ENCODE measurements around the gene SLC7A11. TPM values are rescaled to one million over a fixed set of nuclear protein-coding genes. Genes with fewer than 3 reads are reported as not detected.

Gene SLC7A11
- total and polyA plus RNA-seq, 2 donors (not counting 1 experiment from before 2014, with no cell fraction given) = 9.6 to 74.8 TPM

DNA sequence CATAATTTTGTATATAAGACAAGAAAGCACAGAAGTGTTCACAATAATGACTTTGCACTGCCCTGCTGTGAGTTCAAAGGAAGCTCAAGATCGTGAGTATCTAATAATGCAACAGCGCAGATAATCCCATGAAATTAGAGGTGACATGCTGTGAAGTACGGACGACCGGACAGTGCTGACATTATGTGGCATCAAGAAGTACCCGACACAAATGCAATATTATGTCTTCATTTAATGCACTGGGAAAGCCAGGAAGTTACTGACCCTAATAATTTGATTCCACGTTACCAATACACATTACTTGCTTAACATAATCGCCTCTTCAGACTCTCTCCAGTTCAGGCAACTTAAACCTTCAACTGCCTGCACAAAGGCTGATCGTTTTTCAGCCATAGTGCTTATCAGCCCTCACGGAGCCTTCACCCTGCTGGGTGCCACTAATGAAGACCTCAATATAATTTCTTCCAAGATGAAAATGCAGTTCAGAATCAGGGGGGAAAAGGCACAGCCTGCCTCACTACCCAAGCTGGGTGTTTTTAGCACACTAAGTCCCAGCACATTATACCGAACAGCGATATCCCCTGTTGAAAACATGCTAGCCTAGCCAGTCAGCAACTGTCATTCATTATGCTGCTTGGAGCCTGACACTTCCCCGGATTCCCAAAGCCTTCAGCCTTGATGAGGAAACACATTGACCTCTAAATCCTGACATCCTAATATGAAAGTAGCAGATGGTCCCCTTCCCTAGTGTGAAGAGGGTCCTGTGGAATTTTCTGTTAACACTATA lies 56.1 kb downstream of the SLC7A11 start:
- Histone ChIP-seq H2AFZ (ENCODE audit: low read length) (no peak overlapping the region), H3K79me2 (ENCODE audit: control insufficient read depth, insufficient read depth, low read length) (no peaks in the 10 kb centered on the region), H3K27ac (ENCODE audit: insufficient read depth, low read length) (no peak overlapping the region), H3K27me3 (ENCODE audit: control insufficient read depth, insufficient read depth, low read length) (no peaks in the 10 kb centered on the region), H3K4me2 (ENCODE audit: extremely low read depth, insufficient read depth, low read length) (no peak overlapping the region), H3K36me3 (ENCODE audit: control insufficient read depth, insufficient read depth, low read length) (no peaks in the 10 kb centered on the region), H3K9ac (ENCODE audit: insufficient read depth, low read length) (no peak overlapping the region), H4K20me1 (ENCODE audit: control insufficient read depth, extremely low read depth, insufficient read depth, low read length) (no peaks in the 10 kb centered on the region), H3K4me1 (ENCODE audit: control insufficient read depth, extremely low read depth, insufficient read depth, low read length) (no peaks in the 10 kb centered on the region), H3K9me3 (ENCODE audit: control insufficient read depth, insufficient read depth, low read depth, low read length) (no peaks in the 10 kb centered on the region), H3K4me3 (replicated peaks in 1 of 4; ENCODE audit: control extremely low read depth in 1 of 4, insufficient read depth in 1 of 4, low read depth in 3 of 4, low read length in 4 of 4) (no peak overlapping the region)
- no peak for DNase-seq (ENCODE audit: low read depth in 2 of 2)
- TF ChIP-seq EZH2 (IDR thresholded peaks at IDR 0.05; ENCODE audit: low read length, missing control alignments) = no peak

DNA sequence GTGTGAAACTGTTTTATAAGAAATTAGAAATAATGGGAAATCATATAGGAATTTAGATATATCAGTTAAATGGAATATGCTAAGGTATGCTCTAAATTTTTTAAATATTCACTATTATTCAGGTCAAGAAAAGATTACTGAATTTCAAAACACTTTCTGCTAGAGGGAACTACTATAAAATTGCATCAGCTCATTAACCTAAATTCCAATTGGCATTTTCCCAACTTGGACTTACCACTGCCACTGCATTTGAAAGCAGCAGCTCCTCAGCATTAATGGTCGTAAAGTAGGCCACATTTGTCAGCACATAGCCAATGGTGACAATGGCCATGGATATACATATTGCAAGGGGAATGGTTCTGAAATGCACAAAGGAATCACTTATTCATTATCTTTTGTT lies 57.3 kb downstream of the SLC7A11 start:
- H3K79me2 ChIP-seq (ENCODE audit: control insufficient read depth, insufficient read depth, low read length) = no peaks in the 10 kb centered on the region
- H3K4me3 ChIP-seq (replicated peaks in 1 of 4; ENCODE audit: control extremely low read depth in 1 of 4, insufficient read depth in 1 of 4, low read depth in 3 of 4, low read length in 4 of 4) = no peak overlapping the region
- H3K4me2 ChIP-seq (ENCODE audit: extremely low read depth, insufficient read depth, low read length) = no peak overlapping the region
- H4K20me1 ChIP-seq (ENCODE audit: control insufficient read depth, extremely low read depth, insufficient read depth, low read length) = no peaks in the 10 kb centered on the region
- peak in 1 of 2 donors; percentile 60 for DNase-seq (ENCODE audit: low read depth in 2 of 2)
- H3K9me3 ChIP-seq (ENCODE audit: control insufficient read depth, insufficient read depth, low read depth, low read length) = no peaks in the 10 kb centered on the region
- H3K36me3 ChIP-seq (ENCODE audit: control insufficient read depth, insufficient read depth, low read length) = no peaks in the 10 kb centered on the region
- no peak overlapping the region for H3K9ac ChIP-seq (ENCODE audit: insufficient read depth, low read length)
- H3K27ac ChIP-seq (ENCODE audit: insufficient read depth, low read length) = no peak overlapping the region
- no peak for TF ChIP-seq EZH2 (IDR thresholded peaks at IDR 0.05; ENCODE audit: low read length, missing control alignments)
- TF ChIP-seq, protein P1, sequence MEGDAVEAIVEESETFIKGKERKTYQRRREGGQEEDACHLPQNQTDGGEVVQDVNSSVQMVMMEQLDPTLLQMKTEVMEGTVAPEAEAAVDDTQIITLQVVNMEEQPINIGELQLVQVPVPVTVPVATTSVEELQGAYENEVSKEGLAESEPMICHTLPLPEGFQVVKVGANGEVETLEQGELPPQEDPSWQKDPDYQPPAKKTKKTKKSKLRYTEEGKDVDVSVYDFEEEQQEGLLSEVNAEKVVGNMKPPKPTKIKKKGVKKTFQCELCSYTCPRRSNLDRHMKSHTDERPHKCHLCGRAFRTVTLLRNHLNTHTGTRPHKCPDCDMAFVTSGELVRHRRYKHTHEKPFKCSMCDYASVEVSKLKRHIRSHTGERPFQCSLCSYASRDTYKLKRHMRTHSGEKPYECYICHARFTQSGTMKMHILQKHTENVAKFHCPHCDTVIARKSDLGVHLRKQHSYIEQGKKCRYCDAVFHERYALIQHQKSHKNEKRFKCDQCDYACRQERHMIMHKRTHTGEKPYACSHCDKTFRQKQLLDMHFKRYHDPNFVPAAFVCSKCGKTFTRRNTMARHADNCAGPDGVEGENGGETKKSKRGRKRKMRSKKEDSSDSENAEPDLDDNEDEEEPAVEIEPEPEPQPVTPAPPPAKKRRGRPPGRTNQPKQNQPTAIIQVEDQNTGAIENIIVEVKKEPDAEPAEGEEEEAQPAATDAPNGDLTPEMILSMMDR (conservative IDR thresholded peaks at IDR 0.05 in 1 of 2, IDR thresholded peaks at IDR 0.05 in 1 of 2; ENCODE audit: low read depth in 1 of 2, low read length in 2 of 2) = no peak
- no peak overlapping the region for H2AFZ ChIP-seq (ENCODE audit: low read length)
- H3K4me1 ChIP-seq (ENCODE audit: control insufficient read depth, extremely low read depth, insufficient read depth, low read length) = no peaks in the 10 kb centered on the region
- H3K27me3 ChIP-seq (ENCODE audit: control insufficient read depth, insufficient read depth, low read length) = no peaks in the 10 kb centered on the region

GRCh38 chr4:138182838-138183426 lies 59.2 kb downstream of the SLC7A11 start:
- H3K36me3 ChIP-seq (ENCODE audit: control insufficient read depth, insufficient read depth, low read length) = no peaks in the 10 kb centered on the region
- no peak overlapping the region for H3K4me3 ChIP-seq (replicated peaks in 1 of 4; ENCODE audit: control extremely low read depth in 1 of 4, insufficient read depth in 1 of 4, low read depth in 3 of 4, low read length in 4 of 4)
- H4K20me1 ChIP-seq (ENCODE audit: control insufficient read depth, extremely low read depth, insufficient read depth, low read length) = no peaks in the 10 kb centered on the region
- no peak for TF ChIP-seq EZH2 (IDR thresholded peaks at IDR 0.05; ENCODE audit: low read length, missing control alignments)
- TF ChIP-seq, protein P1 (conservative IDR thresholded peaks at IDR 0.05 in 1 of 2, IDR thresholded peaks at IDR 0.05 in 1 of 2; ENCODE audit: low read depth in 1 of 2, low read length in 2 of 2) = peak; percentile 45 to 70
- H3K4me1 ChIP-seq (ENCODE audit: control insufficient read depth, extremely low read depth, insufficient read depth, low read length) = no peaks in the 10 kb centered on the region
- H3K79me2 ChIP-seq (ENCODE audit: control insufficient read depth, insufficient read depth, low read length) = no peaks in the 10 kb centered on the region
- DNase-seq (ENCODE audit: low read depth in 2 of 2) = peak; percentile 60 to 85
- H3K9me3 ChIP-seq (ENCODE audit: control insufficient read depth, insufficient read depth, low read depth, low read length) = no peaks in the 10 kb centered on the region
- no peak overlapping the region for H3K4me2 ChIP-seq (ENCODE audit: extremely low read depth, insufficient read depth, low read length)
- no peaks in the 10 kb centered on the region for H3K27me3 ChIP-seq (ENCODE audit: control insufficient read depth, insufficient read depth, low read length)
- no peak overlapping the region for H3K27ac ChIP-seq (ENCODE audit: insufficient read depth, low read length)
- no peak overlapping the region for H3K9ac ChIP-seq (ENCODE audit: insufficient read depth, low read length)
- H2AFZ ChIP-seq (ENCODE audit: low read length) = no peak overlapping the region
